Endothelial cell of umbilical vein (primary cell): ENCODE data around the gene FBXO38.

Experiments
- EZH2 ChIP-seq: IDR thresholded peaks from 2 replicates; pipeline ENCODE4 v1.6.1; 2012; ENCODE audit warnings: borderline replicate concordance, low read depth, mild to moderate bottlenecking, moderate library complexity, low read length, inconsistent platforms; ENCODE audit not compliant: severe bottlenecking
- GATA2 ChIP-seq: IDR thresholded peaks from 2 replicates; pipeline ENCODE4 v1.7.0; 2011; ENCODE audit warnings: low read depth, mild to moderate bottlenecking, moderate library complexity, mixed read lengths, low read length; ENCODE audit not compliant: insufficient read length, insufficient read depth
- MYC ChIP-seq: IDR thresholded peaks from one replicate; pipeline ENCODE4 v1.6.1; 2011; ENCODE audit warnings: mild to moderate bottlenecking, low read depth, low read length
- POLR2A ChIP-seq: IDR thresholded peaks from 2 replicates; pipeline ENCODE4 v1.6.1; 2012; ENCODE audit warnings: low read depth, mild to moderate bottlenecking, control low read depth, low read length
- POLR2AphosphoS5 ChIP-seq: IDR thresholded peaks from 2 replicates; pipeline ENCODE4 v1.6.1; 2012; ENCODE audit warnings: low read depth, mild to moderate bottlenecking, control low read depth, low read length, moderate library complexity; ENCODE audit not compliant: insufficient read depth
- TF ChIP-seq, protein P1 (sequence below), 2 donors: IDR thresholded peaks; 1 replicate in 1 of 2; 2 replicates in 1 of 2; pipeline ENCODE4 v1.5.1; 2011; ENCODE audit warnings: low read length in 2 of 2, mild to moderate bottlenecking in 2 of 2, moderate library complexity in 2 of 2, control low read depth in 1 of 2, inconsistent platforms in 1 of 2, low read depth in 1 of 2; ENCODE audit not compliant: insufficient read depth in 1 of 2; ENCODE audit errors: extremely low read depth in 1 of 2

DNA sequence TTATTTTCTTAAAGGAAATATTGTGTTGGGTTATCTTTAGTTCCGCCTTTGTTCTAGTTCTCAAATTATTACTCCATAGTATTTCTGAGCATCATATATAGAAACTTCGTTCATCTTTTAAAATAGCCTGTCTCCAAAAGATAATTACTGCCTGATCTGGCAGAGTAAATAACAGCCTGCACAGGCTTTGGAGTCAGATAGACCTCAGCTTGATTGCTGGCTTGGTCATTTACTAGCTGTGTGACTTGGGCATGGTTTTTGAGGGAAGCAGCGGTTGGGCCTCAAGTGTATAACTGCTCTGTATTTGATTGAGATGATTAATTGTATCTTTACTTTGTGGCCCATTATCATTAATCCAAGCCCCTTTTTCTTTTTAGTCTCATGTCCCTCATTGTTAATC, 50.1 kb downstream of the FBXO38 start:
- TF ChIP-seq, protein P1, sequence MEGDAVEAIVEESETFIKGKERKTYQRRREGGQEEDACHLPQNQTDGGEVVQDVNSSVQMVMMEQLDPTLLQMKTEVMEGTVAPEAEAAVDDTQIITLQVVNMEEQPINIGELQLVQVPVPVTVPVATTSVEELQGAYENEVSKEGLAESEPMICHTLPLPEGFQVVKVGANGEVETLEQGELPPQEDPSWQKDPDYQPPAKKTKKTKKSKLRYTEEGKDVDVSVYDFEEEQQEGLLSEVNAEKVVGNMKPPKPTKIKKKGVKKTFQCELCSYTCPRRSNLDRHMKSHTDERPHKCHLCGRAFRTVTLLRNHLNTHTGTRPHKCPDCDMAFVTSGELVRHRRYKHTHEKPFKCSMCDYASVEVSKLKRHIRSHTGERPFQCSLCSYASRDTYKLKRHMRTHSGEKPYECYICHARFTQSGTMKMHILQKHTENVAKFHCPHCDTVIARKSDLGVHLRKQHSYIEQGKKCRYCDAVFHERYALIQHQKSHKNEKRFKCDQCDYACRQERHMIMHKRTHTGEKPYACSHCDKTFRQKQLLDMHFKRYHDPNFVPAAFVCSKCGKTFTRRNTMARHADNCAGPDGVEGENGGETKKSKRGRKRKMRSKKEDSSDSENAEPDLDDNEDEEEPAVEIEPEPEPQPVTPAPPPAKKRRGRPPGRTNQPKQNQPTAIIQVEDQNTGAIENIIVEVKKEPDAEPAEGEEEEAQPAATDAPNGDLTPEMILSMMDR (IDR thresholded peaks at IDR 0.05; ENCODE audit: extremely low read depth in 1 of 2, insufficient read depth in 1 of 2, low read depth in 1 of 2, low read length in 2 of 2), result no peak
- TF ChIP-seq POLR2A (no peak), GATA2 (no peak), EZH2 (no peak), POLR2AphosphoS5 (no peak), MYC (no peak)
